ENCODE measurements around the gene ANKRD37.
"Not testable (repeated sequence)": the region's sequence is repeated elsewhere in the genome, so short reads cannot be mapped to it uniquely, and the experiment has no call there.

The ANKRD37 gene

GRCh38 chr4:185396724-185397385 is at the start of gene ANKRD37:
ANKRD37 (plus strand) TSS chr4:185396841; CDS start chr4:185396924, 83 bp downstream.
- DNase-seq (ENCODE audit: low read depth), result no peak

DNA sequence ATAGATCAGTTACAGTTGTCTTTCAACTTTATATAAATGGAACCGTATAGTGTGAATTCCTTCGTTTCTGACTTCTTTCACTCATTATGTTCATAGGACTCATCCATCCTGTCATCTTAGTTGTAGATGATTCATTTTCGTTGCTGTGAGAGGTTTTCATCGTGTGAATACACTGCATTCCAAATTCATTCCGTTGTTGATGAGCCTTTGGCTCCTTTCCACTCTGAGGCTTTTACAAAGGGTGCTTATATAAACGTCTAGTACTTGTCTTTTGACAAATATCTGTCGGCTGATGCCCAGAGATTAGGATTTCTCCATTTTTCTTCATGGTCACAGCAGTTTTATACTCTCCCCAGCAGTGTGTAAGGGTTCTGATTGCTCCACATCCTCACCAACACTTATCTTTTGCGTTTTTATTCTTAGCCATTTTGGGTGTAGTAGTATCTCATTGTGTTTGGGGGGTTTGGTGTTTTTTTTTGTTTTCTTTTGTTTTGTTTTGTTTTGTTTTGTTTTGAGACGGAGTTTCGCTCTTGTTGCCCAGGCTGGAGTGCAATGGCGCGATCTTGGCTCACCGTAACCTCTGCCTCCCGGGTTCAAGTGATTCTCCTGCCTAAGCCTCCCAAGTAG is 49.6 kb upstream of the ANKRD37 start:
- no peak for DNase-seq (ENCODE audit: low read depth)

DNA sequence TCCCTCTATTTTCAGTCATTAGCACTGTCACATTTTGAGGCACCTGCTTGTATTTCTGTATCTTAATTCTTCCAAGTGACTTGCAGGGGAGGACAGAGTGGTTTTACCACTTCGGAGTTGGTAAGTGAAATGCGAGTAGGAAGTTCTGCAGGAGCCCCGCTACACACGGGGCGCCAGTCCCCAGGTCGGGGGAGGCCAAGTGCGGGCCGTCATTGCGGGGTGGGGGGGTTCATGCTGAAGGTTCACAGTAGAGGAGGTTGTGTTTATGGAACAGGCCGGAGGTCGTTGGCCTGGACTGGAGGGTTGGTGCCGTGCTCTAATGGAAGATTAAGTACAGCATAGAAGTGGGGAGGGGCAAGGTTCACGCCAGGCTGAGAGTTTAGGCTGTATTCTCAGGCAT is 45.0 kb upstream of the ANKRD37 start:
- no peak for DNase-seq (ENCODE audit: low read depth)

DNA sequence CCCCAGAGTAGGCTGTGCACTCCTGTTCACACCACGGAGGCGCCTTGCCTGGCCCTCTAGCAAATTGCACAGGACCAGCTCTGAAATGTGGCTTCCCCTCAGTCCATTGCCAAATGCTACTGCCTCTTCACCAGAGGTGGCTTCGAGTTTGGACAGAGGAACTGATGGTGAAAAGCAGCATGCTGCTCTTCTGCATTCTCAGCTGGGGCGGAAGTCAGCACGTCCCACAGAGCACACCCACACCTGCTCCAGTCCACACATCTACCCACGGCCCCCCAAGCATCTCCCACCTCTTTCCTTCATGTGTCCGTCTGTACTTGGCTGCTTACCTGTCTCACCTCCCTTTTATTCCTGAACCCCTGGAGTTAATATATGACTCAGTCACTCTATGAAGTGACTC is 44.4 kb upstream of the ANKRD37 start:
- DNase-seq (ENCODE audit: low read depth), result no peak

DNA sequence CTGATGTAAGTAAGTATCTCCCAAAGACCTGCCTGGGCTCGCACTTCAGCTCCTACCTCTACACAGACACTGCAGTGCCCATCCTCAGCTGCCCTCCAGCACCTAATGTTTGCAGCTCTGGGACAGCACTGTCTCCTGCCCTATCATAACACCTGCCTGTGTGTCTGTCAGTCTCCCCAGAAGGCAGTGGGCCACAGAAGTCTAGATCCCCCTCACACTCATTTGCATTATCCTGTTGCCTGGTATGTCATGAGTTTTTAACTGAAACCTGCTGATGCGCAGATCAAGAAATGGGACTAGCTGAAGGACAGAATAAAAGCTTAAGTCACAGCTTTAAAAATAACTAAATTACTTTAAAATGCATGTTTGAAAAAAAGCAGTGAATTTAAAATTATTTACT is 43.9 kb upstream of the ANKRD37 start:
- no peak for DNase-seq (ENCODE audit: low read depth)

GRCh38 chr4:185357211-185357610 is 39.4 kb upstream of the ANKRD37 start:
- no peak for DNase-seq (ENCODE audit: low read depth)

DNA sequence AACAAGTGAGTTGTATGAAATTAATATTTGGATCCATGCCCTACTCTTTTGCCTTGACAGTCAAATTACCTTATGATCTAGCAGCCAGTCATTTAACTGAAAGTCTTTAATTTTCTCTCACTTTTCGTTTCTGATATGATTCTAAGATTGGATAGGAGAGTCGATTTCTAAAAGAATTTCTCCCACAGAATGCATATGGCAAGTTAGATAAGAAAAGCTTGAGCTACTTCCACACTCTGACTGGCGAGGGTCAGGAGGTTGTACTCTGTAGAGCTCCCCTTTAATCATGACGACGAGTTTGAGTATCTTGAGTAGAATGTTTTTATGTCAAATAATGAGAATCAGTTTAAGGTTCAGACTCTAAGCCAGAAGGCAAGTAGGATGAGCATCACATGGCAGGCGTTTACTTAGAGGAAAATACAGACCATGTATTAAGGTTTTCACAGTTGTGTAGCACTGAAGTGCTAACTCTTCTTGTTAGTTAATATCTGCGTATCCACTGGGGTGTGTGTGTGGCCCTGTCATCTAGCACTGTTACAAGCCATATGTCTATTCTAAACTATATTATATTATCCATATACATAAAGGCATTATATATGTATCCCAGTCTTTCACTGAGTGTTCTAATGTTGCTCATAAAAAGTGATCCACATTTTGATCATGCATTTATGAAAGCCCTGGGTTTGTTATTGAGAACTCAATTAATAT is 38.8 kb upstream of the ANKRD37 start:
- DNase-seq (ENCODE audit: low read depth), result no peak

- no peak for DNase-seq (ENCODE audit: low read depth)
Measured at GRCh38 chr4:185358514-185358913, 38.1 kb upstream of the ANKRD37 start.

GRCh38 chr4:185358959-185359358 is 37.7 kb upstream of the ANKRD37 start:
- no peak for DNase-seq (ENCODE audit: low read depth)

- DNase-seq (ENCODE audit: low read depth), result no peak
Measured at GRCh38 chr4:185359767-185360446, 36.7 kb upstream of the ANKRD37 start.

DNA sequence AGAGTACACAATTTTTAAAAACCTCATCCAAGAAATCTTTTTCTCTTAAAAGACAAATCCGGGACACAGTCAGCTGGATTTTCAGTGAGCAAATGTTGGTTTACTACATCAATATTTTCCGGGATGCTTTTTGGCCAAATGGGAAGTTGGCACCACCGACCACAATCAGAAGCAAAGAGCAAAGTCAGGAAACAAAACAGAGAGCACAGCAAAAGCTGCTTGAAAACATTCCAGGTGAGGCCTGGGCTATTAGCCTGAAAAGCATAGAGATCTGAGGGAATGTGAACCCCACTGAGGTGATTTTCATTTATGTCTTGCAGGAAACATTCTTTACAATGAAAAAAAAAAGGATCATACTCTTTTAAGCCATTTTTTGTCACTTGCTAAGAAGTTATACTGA is 34.8 kb upstream of the ANKRD37 start:
- DNase-seq (ENCODE audit: low read depth), result no peak

DNA sequence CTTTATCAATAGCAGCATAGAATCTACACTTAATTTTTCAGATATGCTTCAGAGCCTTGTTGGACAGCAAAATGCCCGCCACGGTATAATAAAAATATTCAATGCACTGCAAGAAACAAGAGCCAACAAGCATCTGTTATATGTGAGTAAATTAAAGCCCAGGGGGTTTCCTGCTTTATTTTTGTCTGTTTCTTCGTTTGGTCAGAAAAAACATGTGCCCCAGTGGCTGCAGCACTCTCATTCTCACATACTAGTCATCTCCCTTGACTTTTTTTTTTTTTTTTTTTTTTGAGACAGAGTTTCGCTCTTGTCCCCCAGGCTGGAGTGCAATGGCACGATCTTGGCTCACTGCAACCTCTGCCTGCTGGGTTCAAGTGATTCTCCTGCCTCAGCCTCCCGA is 34.1 kb upstream of the ANKRD37 start:
- not testable (repeated sequence) for DNase-seq (ENCODE audit: low read depth)

DNA sequence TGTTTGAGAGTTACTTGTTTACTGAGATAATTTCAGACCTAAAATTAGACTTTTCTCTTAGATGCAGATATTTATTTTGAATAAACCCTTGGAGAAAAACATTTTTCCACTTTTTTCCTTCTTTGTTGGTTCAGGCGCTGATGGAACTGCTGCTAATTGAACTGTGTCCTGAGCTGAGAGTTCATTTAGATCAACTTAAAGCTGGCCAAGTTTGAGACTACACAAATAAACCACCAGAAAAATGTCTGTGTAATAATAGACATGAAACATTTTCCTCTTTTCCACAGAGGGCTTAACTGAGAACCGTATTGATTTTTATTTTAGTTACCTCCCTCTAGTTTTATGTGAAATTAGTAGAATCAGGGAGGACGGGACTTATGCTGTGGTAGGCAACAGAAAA is 33.4 kb upstream of the ANKRD37 start:
- DNase-seq (ENCODE audit: low read depth), result no peak

- DNase-seq (ENCODE audit: low read depth), result no peak
Measured at GRCh38 chr4:185364886-185365285, 31.8 kb upstream of the ANKRD37 start.

DNA sequence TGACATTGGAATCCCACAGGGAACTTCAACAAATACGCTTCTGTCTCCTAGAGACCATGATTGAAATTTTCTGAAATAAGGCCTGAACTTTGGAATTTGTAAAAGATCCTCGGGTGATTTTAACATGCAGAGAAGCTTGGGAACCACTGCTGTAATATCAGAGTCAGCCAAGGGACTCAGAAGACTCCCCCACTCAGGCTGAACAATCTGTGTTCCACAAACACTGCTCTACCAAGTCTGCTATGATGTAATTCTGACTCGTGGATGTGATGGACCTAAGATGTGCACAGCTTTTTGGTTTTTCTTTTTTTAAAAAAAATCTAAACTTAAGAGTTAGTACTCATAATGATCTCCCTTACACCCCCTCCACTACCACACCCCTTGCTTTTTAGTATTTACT is 26.9 kb upstream of the ANKRD37 start:
- no peak for DNase-seq (ENCODE audit: low read depth)

GRCh38 chr4:185370268-185370949 is 26.2 kb upstream of the ANKRD37 start:
- no peak for DNase-seq (ENCODE audit: low read depth)

DNA sequence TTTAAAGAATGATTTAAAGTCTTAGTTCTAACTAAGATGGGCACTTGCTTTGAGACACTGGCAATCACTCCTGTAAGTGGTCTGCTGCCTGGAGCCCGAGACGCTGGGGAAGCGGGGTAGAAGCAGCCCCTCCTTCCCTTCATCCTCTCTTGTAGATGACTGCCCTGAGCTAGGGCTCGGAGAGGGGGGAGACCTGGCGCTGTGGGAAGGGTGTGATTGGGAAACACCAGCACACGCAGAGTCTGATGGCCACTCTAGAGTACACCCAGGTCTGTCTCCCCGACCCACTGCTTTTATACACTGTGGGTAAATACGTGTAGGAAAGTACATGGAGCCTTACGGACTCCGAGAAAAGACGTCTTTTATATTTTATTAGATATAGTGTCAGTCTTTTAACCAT is 24.9 kb upstream of the ANKRD37 start:
- DNase-seq (ENCODE audit: low read depth), result no peak

GRCh38 chr4:185374027-185374426 is 22.6 kb upstream of the ANKRD37 start:
- no peak for DNase-seq (ENCODE audit: low read depth)

DNA sequence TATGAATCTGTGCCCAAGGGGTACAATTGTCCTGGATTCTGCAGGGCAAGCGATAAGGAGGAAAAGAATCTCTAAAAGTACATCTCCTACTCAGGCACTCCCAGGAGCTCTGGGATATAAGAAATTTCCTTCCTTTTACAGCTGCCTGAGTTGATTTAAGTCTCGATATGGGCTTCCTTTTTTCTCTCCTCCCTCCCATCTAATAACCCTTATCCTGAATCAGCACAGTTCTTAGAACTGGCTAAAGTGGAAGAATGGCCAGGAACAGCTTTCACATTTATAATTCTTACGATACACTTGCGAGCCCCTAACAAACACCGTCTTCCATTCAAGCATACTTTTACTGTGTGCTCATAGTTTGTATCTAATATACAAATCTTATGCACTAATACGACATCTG is 22.1 kb upstream of the ANKRD37 start:
- DNase-seq (ENCODE audit: low read depth), result no peak

DNA sequence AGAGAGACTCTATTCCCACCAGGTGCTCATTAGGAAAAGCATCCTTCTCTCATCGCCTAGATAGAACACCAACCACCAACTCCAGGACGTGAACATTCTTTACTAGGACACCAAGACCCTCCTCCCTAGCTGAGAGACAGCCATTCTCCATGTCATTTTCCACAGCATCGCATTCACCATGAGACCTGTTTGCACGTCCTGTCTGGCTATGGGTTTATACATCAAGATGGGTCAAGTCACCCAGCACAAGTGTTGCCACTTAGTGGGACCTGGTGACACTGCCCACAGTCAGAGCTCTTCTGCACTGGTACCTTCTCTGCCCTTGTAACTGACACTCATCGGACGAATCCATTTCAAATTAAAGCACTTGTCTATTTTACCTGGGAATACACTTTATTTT is 18.4 kb upstream of the ANKRD37 start:
- no peak for DNase-seq (ENCODE audit: low read depth)

- no peak for DNase-seq (ENCODE audit: low read depth)
Measured at GRCh38 chr4:185379326-185380295, 17.0 kb upstream of the ANKRD37 start.
